T follicular helper cell (primary cell): Measurements from ENCODE around the gene TMEM39B.
"Not testable (repeated sequence)": the region's sequence is repeated elsewhere in the genome, so short reads cannot be mapped to it uniquely, and the experiment has no call there.

Experiments
- DNase-seq: peaks from one replicate; pipeline ENCODE4 v3.0.0-alpha.2; 2020; ENCODE audit warnings: low read depth

Gene TMEM39B

GRCh38 chr1:32111789-32112188, 39.0 kb downstream of the TMEM39B start:
- DNase-seq = no peak

- no peak for DNase-seq
Measured at GRCh38 chr1:32112806-32113375, 40.2 kb downstream of the TMEM39B start.

- DNase-seq = not testable (repeated sequence)
Measured at GRCh38 chr1:32113436-32113835, 40.7 kb downstream of the TMEM39B start.

- DNase-seq = no peak
Measured at GRCh38 chr1:32114420-32114819, 41.7 kb downstream of the TMEM39B start.

GRCh38 chr1:32115496-32115895, 42.8 kb downstream of the TMEM39B start:
- no peak for DNase-seq

GRCh38 chr1:32116531-32116930, 43.8 kb downstream of the TMEM39B start:
- DNase-seq = no peak

GRCh38 chr1:32122151-32122550, 49.4 kb downstream of the TMEM39B start:
- DNase-seq = no peak

GRCh38 chr1:32123361-32123760, 50.6 kb downstream of the TMEM39B start:
- not testable (repeated sequence) for DNase-seq

GRCh38 chr1:32125313-32125712, 52.6 kb downstream of the TMEM39B start:
- no peak for DNase-seq

- DNase-seq = no peak
Measured at GRCh38 chr1:32126770-32127169, 54.0 kb downstream of the TMEM39B start.

GRCh38 chr1:32127409-32128198, 54.9 kb downstream of the TMEM39B start:
- DNase-seq = no peak

GRCh38 chr1:32128479-32128878, 55.7 kb downstream of the TMEM39B start:
- no peak for DNase-seq

- DNase-seq = no peak
Measured at GRCh38 chr1:32128964-32129363, 56.2 kb downstream of the TMEM39B start.

GRCh38 chr1:32133950-32134280, 61.2 kb downstream of the TMEM39B start:
- not testable (repeated sequence) for DNase-seq

- DNase-seq = no peak
Measured at GRCh38 chr1:32137111-32137510, 64.4 kb downstream of the TMEM39B start.

GRCh38 chr1:32138965-32139364, 66.2 kb downstream of the TMEM39B start:
- DNase-seq = no peak

- no peak for DNase-seq
Measured at GRCh38 chr1:32142446-32143301, 69.9 kb downstream of the TMEM39B start.

GRCh38 chr1:32143302-32143695, 70.6 kb downstream of the TMEM39B start:
- DNase-seq = not testable (repeated sequence)

- DNase-seq = no peak
Measured at GRCh38 chr1:32144033-32144432, 71.3 kb downstream of the TMEM39B start.

GRCh38 chr1:32147799-32148198, 75.1 kb downstream of the TMEM39B start:
- DNase-seq = not testable (repeated sequence)

GRCh38 chr1:32150847-32151246, 78.1 kb downstream of the TMEM39B start:
- no peak for DNase-seq

GRCh38 chr1:32151319-32151787, 78.6 kb downstream of the TMEM39B start:
- no peak for DNase-seq
